Measurements from ENCODE around the gene HDAC4.

HDAC4 gene

GRCh38 chr2:239012228-239012627, 388.6 kb downstream of the HDAC4 start:
- Histone ChIP-seq H3F3A (ENCODE audit: insufficient read depth, low read length) (no peaks in the 10 kb centered on the region), H3K79me2 (ENCODE audit: low read length) (no peaks in the 10 kb centered on the region), H4K20me1 (ENCODE audit: insufficient read depth, low read length) (no peaks in the 10 kb centered on the region), H2AFZ (ENCODE audit: low read length) (no peak overlapping the region), H3K4me2 (ENCODE audit: low read depth, low read length) (no peak overlapping the region), H3K27ac (ENCODE audit: low read length) (no peak overlapping the region), H3K9me3 (replicated peaks; ENCODE audit: insufficient read depth, low read length) (no peaks in the 10 kb centered on the region), H3K27me3 (replicated peaks; ENCODE audit: insufficient read depth, low read length) (peaks cover 45% of the 10 kb centered on the region), H3K4me3 (ENCODE audit: low read length) (no peak overlapping the region), H3K9me2 (replicated peaks; ENCODE audit: insufficient read depth, low read length) (no peaks in the 10 kb centered on the region), H3K9ac (ENCODE audit: low read length) (no peak overlapping the region), H3K4me1 (ENCODE audit: low read length) (no peaks in the 10 kb centered on the region), H3K36me3 (replicated peaks; ENCODE audit: insufficient read depth, low read length) (no peaks in the 10 kb centered on the region)
- no peak for TF ChIP-seq EZH2phosphoT487 (IDR thresholded peaks at IDR 0.05; ENCODE audit: low read length)
- TF ChIP-seq EZH2 (optimal IDR thresholded peaks at IDR 0.05; ENCODE audit: low read depth, low read length) = no peak
- TF ChIP-seq CTCF (IDR thresholded peaks at IDR 0.05; ENCODE audit: low read length) = no peak
- no peak for DNase-seq

DNA sequence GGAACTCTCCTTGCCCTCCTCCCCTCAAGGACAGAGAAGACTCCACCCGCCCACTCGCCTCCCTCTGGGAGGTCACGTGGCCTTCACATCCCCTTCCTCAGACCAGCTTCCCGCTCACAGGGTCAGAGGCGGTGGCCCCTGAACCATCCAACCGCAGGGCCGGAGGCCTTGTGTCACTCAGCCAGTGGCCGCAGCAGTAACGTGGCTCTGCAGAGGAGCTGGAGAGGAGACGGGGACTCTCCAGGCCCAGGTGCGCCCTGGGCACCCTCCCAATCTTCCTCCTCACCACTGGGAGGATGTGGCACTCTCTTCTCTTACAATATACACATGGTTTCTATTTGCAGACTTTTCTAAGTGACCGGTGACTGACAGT, 391.2 kb downstream of the HDAC4 start:
- no peak overlapping the region for H2AFZ ChIP-seq (ENCODE audit: low read length)
- no peaks in the 10 kb centered on the region for H3K9me3 ChIP-seq (replicated peaks; ENCODE audit: insufficient read depth, low read length)
- H3K27ac ChIP-seq (ENCODE audit: low read length) = no peak overlapping the region
- no peaks in the 10 kb centered on the region for H3K9me2 ChIP-seq (replicated peaks; ENCODE audit: insufficient read depth, low read length)
- DNase-seq = peak; percentile 14
- H4K20me1 ChIP-seq (ENCODE audit: insufficient read depth, low read length) = no peaks in the 10 kb centered on the region
- no peak overlapping the region for H3K9ac ChIP-seq (ENCODE audit: low read length)
- no peak overlapping the region for H3K4me2 ChIP-seq (ENCODE audit: low read depth, low read length)
- peaks cover 69% of the 10 kb centered on the region for H3K27me3 ChIP-seq (replicated peaks; ENCODE audit: insufficient read depth, low read length)
- no peak for TF ChIP-seq EZH2phosphoT487 (IDR thresholded peaks at IDR 0.05; ENCODE audit: low read length)
- no peak for TF ChIP-seq EZH2 (optimal IDR thresholded peaks at IDR 0.05; ENCODE audit: low read depth, low read length)
- no peak for TF ChIP-seq CTCF (IDR thresholded peaks at IDR 0.05; ENCODE audit: low read length)
- H3K79me2 ChIP-seq (ENCODE audit: low read length) = no peaks in the 10 kb centered on the region
- H3F3A ChIP-seq (ENCODE audit: insufficient read depth, low read length) = no peaks in the 10 kb centered on the region
- no peaks in the 10 kb centered on the region for H3K4me1 ChIP-seq (ENCODE audit: low read length)
- no peak overlapping the region for H3K4me3 ChIP-seq (ENCODE audit: low read length)
- no peaks in the 10 kb centered on the region for H3K36me3 ChIP-seq (replicated peaks; ENCODE audit: insufficient read depth, low read length)

GRCh38 chr2:239008677-239009588, 391.9 kb downstream of the HDAC4 start:
- DNase-seq = no peak
- Histone ChIP-seq H3K4me1 (ENCODE audit: low read length) (no peaks in the 10 kb centered on the region), H3K9me2 (replicated peaks; ENCODE audit: insufficient read depth, low read length) (no peaks in the 10 kb centered on the region), H3K27me3 (replicated peaks; ENCODE audit: insufficient read depth, low read length) (peaks cover 72% of the 10 kb centered on the region), H3K27ac (ENCODE audit: low read length) (no peak overlapping the region), H3F3A (ENCODE audit: insufficient read depth, low read length) (no peaks in the 10 kb centered on the region), H4K20me1 (ENCODE audit: insufficient read depth, low read length) (no peaks in the 10 kb centered on the region), H2AFZ (ENCODE audit: low read length) (no peak overlapping the region), H3K4me3 (ENCODE audit: low read length) (no peak overlapping the region), H3K9ac (ENCODE audit: low read length) (no peak overlapping the region), H3K9me3 (replicated peaks; ENCODE audit: insufficient read depth, low read length) (no peaks in the 10 kb centered on the region), H3K79me2 (ENCODE audit: low read length) (no peaks in the 10 kb centered on the region), H3K4me2 (ENCODE audit: low read depth, low read length) (no peak overlapping the region), H3K36me3 (replicated peaks; ENCODE audit: insufficient read depth, low read length) (no peaks in the 10 kb centered on the region)
- TF ChIP-seq CTCF (IDR thresholded peaks at IDR 0.05; ENCODE audit: low read length) = no peak
